Measurements from ENCODE around the gene FPR2. TPM values are rescaled to one million over a fixed set of nuclear protein-coding genes. Genes with fewer than 3 reads are reported as not detected.

FPR2 gene, protein sequence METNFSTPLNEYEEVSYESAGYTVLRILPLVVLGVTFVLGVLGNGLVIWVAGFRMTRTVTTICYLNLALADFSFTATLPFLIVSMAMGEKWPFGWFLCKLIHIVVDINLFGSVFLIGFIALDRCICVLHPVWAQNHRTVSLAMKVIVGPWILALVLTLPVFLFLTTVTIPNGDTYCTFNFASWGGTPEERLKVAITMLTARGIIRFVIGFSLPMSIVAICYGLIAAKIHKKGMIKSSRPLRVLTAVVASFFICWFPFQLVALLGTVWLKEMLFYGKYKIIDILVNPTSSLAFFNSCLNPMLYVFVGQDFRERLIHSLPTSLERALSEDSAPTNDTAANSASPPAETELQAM
- total RNA-seq (ENCODE audit: low replicate concordance) = not detected in 2 replicates

DNA sequence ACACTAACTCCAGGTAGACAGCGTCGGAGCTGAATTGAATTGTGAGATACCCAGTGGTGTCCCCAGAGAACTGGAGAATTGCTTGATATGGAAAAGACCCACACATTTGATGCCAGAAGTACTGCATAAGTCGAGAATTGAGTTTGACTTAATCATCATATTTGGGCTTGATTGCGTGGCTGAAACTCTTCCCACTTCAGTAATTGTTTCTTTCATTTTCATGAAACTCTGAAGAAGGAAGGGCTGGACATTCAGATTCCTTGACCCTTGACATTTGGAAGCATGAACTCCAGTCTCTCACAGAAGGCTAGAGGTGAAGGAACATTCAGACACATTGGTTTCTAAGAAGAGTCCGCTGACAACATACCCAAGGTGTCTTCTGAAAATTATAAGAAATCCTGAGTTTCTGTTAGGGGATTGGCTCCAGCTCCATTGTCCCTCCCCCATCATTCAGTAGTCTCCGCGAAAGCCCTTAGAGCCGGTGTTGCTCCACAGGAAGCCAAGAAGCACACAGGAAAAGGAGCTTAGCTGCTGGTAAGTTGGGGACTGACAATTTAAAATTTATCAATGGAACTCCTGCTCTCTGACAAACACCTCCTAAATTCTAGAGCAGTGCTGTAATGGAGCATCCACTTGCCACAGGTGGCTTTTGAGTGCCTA lies at the start of gene FPR2:
FPR2 (plus strand) TSS at position 484 of the 660 bp plus-strand sequence. CDS start 7,479 bp downstream, outside the sequence.
- DNase-seq (ENCODE audit: low read depth) = no peak
- H3K4me3 ChIP-seq (ENCODE audit: low read depth, low read length) = no peak within 1 kb of the TSS
- TF ChIP-seq, protein P1, sequence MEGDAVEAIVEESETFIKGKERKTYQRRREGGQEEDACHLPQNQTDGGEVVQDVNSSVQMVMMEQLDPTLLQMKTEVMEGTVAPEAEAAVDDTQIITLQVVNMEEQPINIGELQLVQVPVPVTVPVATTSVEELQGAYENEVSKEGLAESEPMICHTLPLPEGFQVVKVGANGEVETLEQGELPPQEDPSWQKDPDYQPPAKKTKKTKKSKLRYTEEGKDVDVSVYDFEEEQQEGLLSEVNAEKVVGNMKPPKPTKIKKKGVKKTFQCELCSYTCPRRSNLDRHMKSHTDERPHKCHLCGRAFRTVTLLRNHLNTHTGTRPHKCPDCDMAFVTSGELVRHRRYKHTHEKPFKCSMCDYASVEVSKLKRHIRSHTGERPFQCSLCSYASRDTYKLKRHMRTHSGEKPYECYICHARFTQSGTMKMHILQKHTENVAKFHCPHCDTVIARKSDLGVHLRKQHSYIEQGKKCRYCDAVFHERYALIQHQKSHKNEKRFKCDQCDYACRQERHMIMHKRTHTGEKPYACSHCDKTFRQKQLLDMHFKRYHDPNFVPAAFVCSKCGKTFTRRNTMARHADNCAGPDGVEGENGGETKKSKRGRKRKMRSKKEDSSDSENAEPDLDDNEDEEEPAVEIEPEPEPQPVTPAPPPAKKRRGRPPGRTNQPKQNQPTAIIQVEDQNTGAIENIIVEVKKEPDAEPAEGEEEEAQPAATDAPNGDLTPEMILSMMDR (IDR thresholded peaks at IDR 0.05; ENCODE audit: insufficient read depth, low read length) = no peak

DNA sequence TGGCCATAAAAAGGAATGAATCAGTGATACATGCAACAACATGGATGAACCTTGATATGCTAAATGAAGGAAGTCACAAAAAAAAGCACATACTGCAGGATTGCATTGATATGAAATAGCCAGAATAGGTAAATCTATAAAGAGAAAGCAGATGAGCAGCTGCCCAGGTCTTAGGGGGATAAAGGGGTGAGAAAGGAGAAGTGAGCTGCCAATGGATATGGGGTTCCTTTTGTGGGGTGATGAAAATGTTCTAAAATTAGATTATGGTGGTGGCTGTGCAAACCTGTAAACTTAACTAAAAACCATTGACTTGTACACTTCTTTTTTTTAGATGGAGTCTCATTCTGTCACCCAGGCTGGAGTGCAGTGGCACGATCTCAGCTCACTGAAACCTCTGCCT lies 49.3 kb upstream of the FPR2 start:
- H3K4me3 ChIP-seq (ENCODE audit: low read depth, low read length) = no peak overlapping the region
- no peak for DNase-seq (ENCODE audit: low read depth)
- TF ChIP-seq, protein P1 (IDR thresholded peaks at IDR 0.05; ENCODE audit: insufficient read depth, low read length) = no peak

DNA sequence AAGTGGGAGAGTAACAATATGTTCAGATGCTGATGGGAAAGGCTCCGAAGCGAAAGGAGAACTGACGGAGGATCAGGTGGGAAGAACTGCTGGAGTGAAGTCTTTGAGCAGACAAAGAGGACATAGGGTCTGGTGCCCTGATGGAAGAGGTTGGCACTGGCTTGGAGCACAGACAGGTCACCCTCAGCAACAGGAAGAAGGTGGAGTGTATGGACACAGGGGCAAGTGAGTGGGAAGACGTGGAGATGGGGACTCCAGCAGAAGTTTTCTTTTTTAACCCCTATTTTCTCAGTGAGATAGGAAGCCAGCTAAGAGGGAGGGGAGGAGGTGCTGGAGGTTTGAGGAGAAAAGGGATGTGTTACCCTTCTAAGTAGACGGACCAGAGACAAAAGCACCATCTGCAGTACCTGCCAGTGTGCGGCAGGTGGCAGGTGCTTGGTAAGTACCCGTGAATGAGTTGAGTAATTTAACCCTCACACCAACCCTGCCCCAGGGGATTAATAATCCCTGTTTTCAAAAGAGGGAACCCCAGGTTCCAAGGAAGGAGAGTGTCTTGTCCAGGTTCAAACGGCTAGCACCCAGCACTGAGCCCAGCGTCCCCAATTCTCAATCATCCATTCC lies 48.4 kb upstream of the FPR2 start:
- peak; percentile 35 for DNase-seq (ENCODE audit: low read depth)
- TF ChIP-seq, protein P1 (IDR thresholded peaks at IDR 0.05; ENCODE audit: insufficient read depth, low read length) = peak; percentile 45
- H3K4me3 ChIP-seq (ENCODE audit: low read depth, low read length) = no peak overlapping the region

DNA sequence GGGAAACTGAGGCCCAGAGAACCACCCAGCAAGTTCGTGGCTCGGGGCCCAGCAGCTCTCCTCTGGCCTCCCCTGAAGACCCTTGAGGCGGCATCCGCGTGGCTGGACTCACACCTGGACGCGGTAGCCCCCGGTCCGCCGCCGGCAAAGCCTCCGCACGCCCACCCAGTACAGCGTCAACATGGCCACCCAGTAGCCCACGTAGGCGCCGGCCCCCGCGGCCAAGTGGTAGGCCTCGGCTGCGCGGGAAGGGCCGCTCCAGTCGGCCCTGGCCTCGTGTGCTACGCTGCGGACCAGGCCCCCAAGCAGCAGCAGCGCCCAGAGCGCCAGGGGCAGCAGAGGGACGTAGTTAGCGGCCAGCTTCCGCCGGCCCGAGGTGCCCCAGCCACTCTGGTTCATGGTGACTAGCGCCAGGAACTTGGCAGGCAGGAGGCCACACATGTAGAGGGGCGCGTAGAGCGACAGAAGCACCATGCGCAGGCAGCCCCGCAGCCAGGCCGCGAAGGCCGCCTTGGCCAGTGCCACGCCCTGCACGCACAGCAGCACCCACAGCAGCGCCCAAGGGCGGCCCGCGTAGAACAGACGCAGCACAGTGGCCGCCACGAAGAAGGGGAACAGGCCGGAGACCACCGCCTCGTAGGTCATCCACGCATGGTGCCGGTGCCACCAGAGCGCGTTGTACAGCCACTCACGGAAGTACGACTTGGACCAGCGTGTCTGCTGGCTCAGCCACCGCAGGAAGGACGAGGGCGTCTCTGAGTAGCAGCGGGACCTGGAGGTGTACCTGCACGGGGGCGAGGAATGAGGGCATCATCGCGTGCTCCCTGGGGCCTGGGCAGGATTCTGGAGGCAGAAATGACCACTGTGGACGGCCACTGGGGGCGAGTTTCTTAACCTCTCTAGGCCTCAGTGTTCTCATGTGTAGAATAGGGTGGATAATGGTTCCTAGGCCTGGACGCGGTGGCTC lies 47.4 kb upstream of the FPR2 start:
- DNase-seq (ENCODE audit: low read depth) = no peak
- no peak overlapping the region for H3K4me3 ChIP-seq (ENCODE audit: low read depth, low read length)
- TF ChIP-seq, protein P1 (IDR thresholded peaks at IDR 0.05; ENCODE audit: insufficient read depth, low read length) = no peak

DNA sequence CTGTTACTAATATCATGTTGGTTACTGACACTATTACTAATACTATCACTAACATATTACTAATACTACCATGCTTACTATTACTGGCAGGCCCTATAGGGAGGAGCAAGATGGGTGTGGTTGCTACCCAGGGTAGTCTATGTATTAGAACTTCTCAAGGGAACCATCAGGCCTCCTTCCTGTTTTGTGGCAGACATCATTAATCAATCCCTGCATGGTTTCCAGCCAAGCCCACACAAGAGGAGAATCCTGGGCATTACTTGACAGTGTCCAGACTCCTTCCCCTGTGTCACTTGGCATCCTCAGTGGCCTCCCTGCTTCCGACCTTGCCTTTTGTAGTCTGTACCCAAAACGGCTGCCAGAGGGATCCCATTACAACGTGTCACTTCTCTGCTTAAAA lies 46.1 kb upstream of the FPR2 start:
- peak; percentile 50 for DNase-seq (ENCODE audit: low read depth)
- TF ChIP-seq, protein P1 (IDR thresholded peaks at IDR 0.05; ENCODE audit: insufficient read depth, low read length) = no peak
- no peak overlapping the region for H3K4me3 ChIP-seq (ENCODE audit: low read depth, low read length)

DNA sequence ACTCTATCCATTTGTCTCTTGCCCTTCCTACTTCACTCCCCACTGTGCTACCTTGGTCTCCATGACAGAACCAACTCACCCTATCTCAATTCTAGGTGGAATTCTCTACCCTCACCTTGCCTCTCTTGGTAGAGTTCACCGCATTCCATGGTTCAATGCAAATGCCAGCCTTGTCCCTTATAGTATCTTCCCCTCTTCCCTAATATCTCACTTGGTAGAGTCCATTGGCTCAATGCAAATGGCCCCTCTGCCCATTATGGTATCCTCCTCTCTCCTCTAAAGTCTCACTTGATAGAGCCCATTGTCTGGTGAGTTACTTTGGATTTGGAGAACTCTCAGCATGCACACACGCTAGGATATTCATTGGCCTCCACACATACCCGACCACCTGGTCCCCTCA lies 45.1 kb upstream of the FPR2 start:
- no peak overlapping the region for H3K4me3 ChIP-seq (ENCODE audit: low read depth, low read length)
- DNase-seq (ENCODE audit: low read depth) = no peak
- TF ChIP-seq, protein P1 (IDR thresholded peaks at IDR 0.05; ENCODE audit: insufficient read depth, low read length) = no peak

Measured in fibroblast of the aortic adventitia (primary cell).